Caki2 (cell line): ENCODE measurements around the gene SPOCK3. TPM values are rescaled to one million over a fixed set of nuclear protein-coding genes. Genes with fewer than 3 reads are reported as not detected.
A peak's percentile ranks its signal among the peaks of the same experiment; 100 is the strongest.
"Not testable (repeated sequence)": the region's sequence is repeated elsewhere in the genome, so short reads cannot be mapped to it uniquely, and the experiment has no call there.

Experiments used
- DNase-seq: peaks from one replicate; pipeline ENCODE4 v3.0.0-alpha.2; 2015; ENCODE audit warnings: low read depth
- in situ Hi-C: cut with HindIII; loops from 2 replicates; pipeline ENCODE4 v1.10.0; 2016; ENCODE audit warnings: low sequenced_read_pairs, low pct_unique_long_range_greater_than_20kb, mixed read lengths
- total RNA-seq: library from RNA; depleted of rRNA; stranded (reverse); fragments of >200 nt; shearing (Covaris generic); gene quantifications from 2 replicates; pipeline ENCODE4 v1.2.3, GENCODE V29; 2014; ENCODE audit warnings: low replicate concordance

The SPOCK3 gene
- total RNA-seq, 1 experiment from 2014 or later, result 1.7 TPM

DNA sequence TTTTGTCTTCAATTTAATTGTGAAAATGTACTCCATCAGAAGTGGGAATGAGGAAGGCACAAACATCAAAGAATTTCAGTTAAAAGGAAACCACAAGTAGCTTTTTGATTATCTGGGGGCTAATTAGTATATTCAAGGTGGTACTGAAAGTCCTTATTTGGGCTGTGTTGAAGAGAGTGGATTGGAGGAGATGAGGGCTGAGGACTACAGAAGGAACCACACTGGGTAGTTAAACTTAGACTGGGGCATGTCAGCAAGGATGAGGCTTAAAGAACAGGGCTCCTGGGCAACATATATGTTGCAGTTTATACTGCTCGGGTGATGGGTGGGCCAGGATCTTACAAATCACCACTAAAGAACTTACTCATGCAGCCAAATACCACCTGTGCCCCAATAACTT is 346.8 kb downstream of the SPOCK3 start:
- no peak for DNase-seq
- in situ Hi-C loops, result no loop called here

DNA sequence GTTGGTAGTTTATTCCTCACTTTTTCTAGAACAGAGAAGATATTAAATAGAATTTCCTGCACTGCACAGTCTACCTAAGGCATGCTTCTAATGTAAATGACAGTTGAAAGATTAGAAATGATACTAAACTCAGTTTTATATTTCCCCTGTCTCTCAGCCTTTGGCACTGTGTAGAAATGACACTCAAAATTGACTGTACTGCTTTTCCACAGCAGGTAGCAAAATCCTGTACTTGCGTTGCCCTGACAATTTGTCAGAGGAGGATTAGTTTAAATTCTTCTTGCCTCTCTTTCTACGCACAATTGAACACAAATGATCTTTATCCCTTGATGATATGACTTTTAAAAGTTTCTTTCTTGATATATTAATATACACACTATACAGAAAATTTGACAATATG is 347.6 kb downstream of the SPOCK3 start:
- in situ Hi-C loops, result no loop called here
- no peak for DNase-seq

DNA sequence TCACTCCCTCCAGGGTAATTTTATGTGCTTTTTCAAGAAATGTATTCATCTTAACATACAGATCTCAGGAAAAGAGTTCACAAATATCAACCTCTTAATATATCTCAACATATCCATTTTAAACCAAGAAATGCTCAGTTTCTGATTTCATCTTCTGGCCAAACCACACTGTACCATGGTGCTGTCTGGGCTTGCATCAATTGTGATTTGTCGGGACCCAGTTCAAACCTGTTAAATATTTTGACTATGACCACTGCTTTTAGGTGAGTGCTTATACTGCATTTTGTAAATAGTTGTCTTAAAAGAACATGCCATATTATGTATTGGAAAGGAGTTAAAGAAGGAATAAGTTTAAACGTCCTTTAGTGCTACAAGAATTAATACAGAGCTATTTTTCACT is 352.1 kb downstream of the SPOCK3 start:
- DNase-seq, result no peak
- in situ Hi-C loops, result no loop called here

DNA sequence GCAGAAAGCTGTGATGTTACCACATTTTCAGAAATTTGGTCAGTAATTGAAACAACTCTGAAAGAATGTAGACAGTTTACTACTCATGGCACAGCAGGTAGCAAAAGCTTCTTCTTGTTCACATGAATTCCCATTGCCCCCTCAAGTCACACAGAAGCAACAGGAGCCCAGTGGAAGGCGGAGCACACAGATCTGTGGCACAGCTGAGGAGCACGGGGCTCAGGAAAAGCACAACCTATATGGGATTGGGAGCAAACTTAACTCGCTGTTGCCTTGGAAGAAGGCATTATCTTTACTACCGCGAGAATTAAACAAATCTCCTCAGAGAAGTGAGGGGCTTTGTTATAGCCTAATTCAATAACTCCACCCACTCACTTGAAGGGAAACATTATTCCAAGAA is 358.5 kb downstream of the SPOCK3 start:
- no peak for DNase-seq
- in situ Hi-C loops, result no loop called here

- in situ Hi-C loops, result no loop called here
- DNase-seq, result no peak
Measured at GRCh38 chr4:166862032-166862431, 372.3 kb downstream of the SPOCK3 start.

GRCh38 chr4:166850398-166850797 is 383.9 kb downstream of the SPOCK3 start:
- DNase-seq, result not testable (repeated sequence)

DNA sequence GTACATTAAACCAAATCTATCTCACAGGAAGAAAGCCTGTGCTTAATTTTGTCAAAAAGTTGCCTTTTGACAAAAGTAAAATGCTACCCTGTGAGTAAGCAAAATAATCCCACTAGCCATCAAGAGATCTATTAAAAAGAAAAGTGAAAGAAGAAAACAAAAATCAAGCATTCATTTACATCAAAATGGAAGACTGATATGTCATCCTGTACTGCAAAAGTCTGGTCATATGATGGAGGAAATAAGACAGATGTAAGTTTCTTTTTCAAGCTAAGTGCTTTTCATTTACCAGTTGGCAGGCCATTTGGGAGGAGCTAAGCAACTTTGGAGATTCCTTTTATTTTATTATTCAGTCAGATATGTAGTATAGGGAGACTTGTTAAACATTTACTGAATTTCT is 387.4 kb downstream of the SPOCK3 start:
- in situ Hi-C loops, result no loop called here

More at GRCh38 chr4:166850398-166850797, 383.9 kb downstream of the SPOCK3 start:
- in situ Hi-C loops, result not testable (repeated sequence)

DNA sequence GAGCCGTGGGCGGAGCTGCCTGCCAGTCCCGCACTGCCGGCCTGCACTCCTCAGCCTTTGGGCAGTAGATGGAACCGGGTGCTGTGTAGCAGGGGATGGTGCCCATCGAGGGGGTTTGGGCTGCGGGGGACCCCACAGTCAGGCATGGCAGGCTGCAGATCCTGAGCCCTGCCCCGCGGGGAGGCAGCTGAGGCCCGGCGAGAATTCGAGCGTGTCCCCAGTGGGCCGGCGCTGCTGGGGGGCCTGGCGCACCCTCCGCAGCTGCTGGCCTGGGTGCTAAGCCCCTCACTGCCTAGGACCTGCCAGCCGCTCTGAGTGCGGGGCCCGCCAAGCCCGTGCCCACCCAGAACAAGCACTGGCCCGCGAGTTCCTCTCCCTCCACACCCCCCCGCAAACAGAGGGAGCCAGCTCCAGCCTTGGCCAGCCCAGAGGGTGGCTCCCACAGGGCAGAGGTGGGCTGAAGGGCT is 391.5 kb downstream of the SPOCK3 start:
- DNase-seq, result no peak
- in situ Hi-C loops, result no loop called here

More for the DNA sequence above, 387.4 kb downstream of the SPOCK3 start:
- no peak for DNase-seq

DNA sequence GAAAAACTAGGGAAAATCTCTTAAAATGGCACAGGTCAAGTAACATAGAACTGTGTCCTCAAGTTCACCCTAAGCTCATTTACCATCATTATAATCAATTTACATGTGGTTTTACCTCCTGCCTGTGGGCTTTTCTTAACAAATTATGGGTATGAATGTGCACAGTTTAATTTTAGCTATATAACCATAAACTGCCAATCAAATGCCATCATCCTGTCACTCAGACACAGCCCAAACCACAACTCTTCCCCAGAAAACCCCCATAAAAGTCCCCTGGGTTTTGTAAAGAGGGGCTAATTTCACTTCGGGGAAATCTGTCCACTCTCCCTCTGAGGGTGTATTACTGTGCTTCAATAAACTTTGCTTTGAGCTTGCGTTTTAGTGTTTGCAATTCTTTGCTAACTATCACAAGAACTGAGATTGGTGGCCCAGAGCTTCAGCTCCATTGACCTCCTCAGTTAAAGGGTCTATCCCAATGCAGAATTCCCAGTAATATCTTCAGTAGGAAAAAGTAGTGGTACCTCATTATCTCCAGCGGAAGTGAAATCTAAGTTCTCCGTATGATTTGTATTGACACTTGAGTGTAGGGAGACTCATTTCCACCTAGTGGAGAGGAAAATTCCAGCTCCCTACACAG is 394.6 kb downstream of the SPOCK3 start:
- no peak for DNase-seq
- in situ Hi-C loops, result no loop called here

GRCh38 chr4:166838975-166839614 is 395.2 kb downstream of the SPOCK3 start:
- DNase-seq, result no peak
- in situ Hi-C loops, result no loop called here

- in situ Hi-C loops, result no loop called here
- no peak for DNase-seq
Measured at GRCh38 chr4:166836865-166837264, 397.4 kb downstream of the SPOCK3 start.

DNA sequence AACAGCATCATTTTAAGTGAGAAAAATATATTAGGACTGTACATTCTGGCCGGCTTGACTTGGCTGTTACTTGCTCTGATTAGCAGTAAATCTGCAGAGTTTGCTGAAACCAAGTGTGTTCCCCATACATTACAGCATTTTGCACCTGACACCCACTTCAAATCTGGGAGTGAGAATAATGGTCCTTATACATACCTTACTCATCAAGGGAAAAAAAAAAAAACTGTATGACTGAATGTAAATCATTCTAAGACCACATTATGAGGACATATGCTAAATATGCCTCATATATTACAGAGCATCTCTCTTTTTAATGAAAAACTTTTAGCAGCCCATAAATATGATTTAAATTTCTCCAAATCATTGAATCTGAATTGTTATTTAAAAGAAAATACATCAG is 406.7 kb downstream of the SPOCK3 start:
- no peak for DNase-seq
- in situ Hi-C loops, result no loop called here

GRCh38 chr4:166827167-166827566 is 407.1 kb downstream of the SPOCK3 start:
- in situ Hi-C loops, result no loop called here
- DNase-seq, result no peak

GRCh38 chr4:166823848-166824247 is 410.4 kb downstream of the SPOCK3 start:
- in situ Hi-C loops, result no loop called here

GRCh38 chr4:166823126-166823525 is 411.2 kb downstream of the SPOCK3 start:
- no peak for DNase-seq
- in situ Hi-C loops, result no loop called here

More at GRCh38 chr4:166823848-166824247, 410.4 kb downstream of the SPOCK3 start:
- no peak for DNase-seq

DNA sequence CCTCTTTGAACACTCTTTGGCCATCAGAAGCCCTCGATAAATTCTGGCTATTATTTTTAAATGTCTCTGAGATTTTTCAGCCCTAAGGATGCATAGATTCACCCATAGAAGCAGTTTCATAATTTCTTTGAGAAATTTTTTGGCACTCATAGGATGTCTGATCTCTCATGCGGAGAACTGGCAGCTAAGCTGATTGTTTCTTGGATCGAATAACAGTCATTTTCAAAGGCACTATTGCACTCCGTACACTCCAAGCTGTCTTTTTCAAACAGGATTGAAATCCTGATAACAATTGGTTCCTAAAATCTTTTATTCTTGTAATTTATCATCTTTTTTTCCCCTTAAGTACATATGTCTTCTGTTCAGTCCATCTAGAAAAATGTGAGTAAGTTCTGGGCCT is 411.9 kb downstream of the SPOCK3 start:
- in situ Hi-C loops, result no loop called here
- DNase-seq, result no peak

DNA sequence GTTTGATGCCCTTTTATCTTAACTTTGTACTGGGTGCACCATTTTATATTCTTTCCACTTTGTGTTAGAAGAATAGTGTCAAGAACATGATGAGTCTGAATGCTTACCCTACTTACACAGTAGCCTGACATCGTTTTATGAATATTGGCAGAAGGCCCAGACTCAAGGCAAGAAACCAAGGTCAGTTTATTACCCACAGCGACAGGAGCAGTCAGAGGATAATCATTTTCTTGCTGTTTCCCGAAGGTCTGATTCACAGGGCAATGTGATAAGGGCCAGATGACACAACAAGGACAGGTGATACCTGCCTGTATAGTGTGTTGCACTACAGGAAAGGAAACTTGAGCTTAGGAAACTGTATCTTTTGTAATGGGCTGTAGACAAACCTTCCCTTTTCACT is 417.4 kb downstream of the SPOCK3 start:
- peak; percentile 27 for DNase-seq
- in situ Hi-C loops, result no loop called here

GRCh38 chr4:166808380-166808779 is 425.9 kb downstream of the SPOCK3 start:
- in situ Hi-C loops, result no loop called here
- DNase-seq, result no peak

GRCh38 chr4:166802346-166802745 is 431.9 kb downstream of the SPOCK3 start:
- no peak for DNase-seq
- in situ Hi-C loops, result no loop called here

- in situ Hi-C loops, result no loop called here
- no peak for DNase-seq
Measured at GRCh38 chr4:166798126-166798525, 436.2 kb downstream of the SPOCK3 start.
